ENCODE results near the gene GNAT1. TPM values are rescaled to one million over a fixed set of nuclear protein-coding genes. Genes with fewer than 3 reads are reported as not detected.

GNAT1 gene
- total RNA-seq, 1 donor from 2014 or later, result 0.12 TPM

GRCh38 chr3:50167069-50167840, 24.2 kb upstream of the GNAT1 start:
- H3K36me3 Mint-ChIP-seq (ENCODE audit: insufficient read depth), result no peaks in the 10 kb centered on the region
- H3K4me3 Mint-ChIP-seq (ENCODE audit: low read depth), result no peak overlapping the region
- peaks cover 17% of the 10 kb centered on the region for H3K4me1 Mint-ChIP-seq (ENCODE audit: low read depth)
- TF ChIP-seq CTCF (IDR thresholded peaks at IDR 0.05; ENCODE audit: unreplicated experiment), result no peak
- H3K27me3 Mint-ChIP-seq, result no peaks in the 10 kb centered on the region
- no peak for DNase-seq (ENCODE audit: low spot score, unreplicated experiment)
- peak overlapping the region; percentile 94 for H3K27ac Mint-ChIP-seq
- no peaks in the 10 kb centered on the region for H3K9me3 Mint-ChIP-seq (ENCODE audit: low read depth)

- Mint-ChIP-seq H3K4me3 (ENCODE audit: low read depth) (no peak overlapping the region), H3K27ac (peak overlapping the region; percentile 67)
- no peak for DNase-seq (ENCODE audit: low spot score, unreplicated experiment)
Observed at GRCh38 chr3:50167841-50168209, 23.6 kb upstream of the GNAT1 start.

GRCh38 chr3:50168388-50168787, 23.0 kb upstream of the GNAT1 start:
- Mint-ChIP-seq H3K9me3 (ENCODE audit: low read depth) (no peaks in the 10 kb centered on the region), H3K27ac (no peak overlapping the region)

More at GRCh38 chr3:50167841-50168209, 23.6 kb upstream of the GNAT1 start:
- Mint-ChIP-seq H3K9me3 (ENCODE audit: low read depth) (no peaks in the 10 kb centered on the region), H3K4me1 (ENCODE audit: low read depth) (peaks cover 17% of the 10 kb centered on the region), H3K36me3 (ENCODE audit: insufficient read depth) (no peaks in the 10 kb centered on the region), H3K27me3 (no peaks in the 10 kb centered on the region)
- no peak for TF ChIP-seq CTCF (IDR thresholded peaks at IDR 0.05; ENCODE audit: unreplicated experiment)

GRCh38 chr3:50168791-50169190, 22.6 kb upstream of the GNAT1 start:
- peaks cover 17% of the 10 kb centered on the region for H3K4me1 Mint-ChIP-seq (ENCODE audit: low read depth)
- peaks cover 1% of the 10 kb centered on the region for H3K36me3 Mint-ChIP-seq (ENCODE audit: insufficient read depth)
- no peak for DNase-seq (ENCODE audit: low spot score, unreplicated experiment)
- no peak overlapping the region for H3K4me3 Mint-ChIP-seq (ENCODE audit: low read depth)
- no peaks in the 10 kb centered on the region for H3K9me3 Mint-ChIP-seq (ENCODE audit: low read depth)
- no peaks in the 10 kb centered on the region for H3K27me3 Mint-ChIP-seq
- no peak overlapping the region for H3K27ac Mint-ChIP-seq
- no peak for TF ChIP-seq CTCF (IDR thresholded peaks at IDR 0.05; ENCODE audit: unreplicated experiment)

More at GRCh38 chr3:50168388-50168787, 23.0 kb upstream of the GNAT1 start:
- no peaks in the 10 kb centered on the region for H3K36me3 Mint-ChIP-seq (ENCODE audit: insufficient read depth)
- TF ChIP-seq CTCF (IDR thresholded peaks at IDR 0.05; ENCODE audit: unreplicated experiment), result no peak
- H3K27me3 Mint-ChIP-seq, result no peaks in the 10 kb centered on the region
- no peak for DNase-seq (ENCODE audit: low spot score, unreplicated experiment)
- H3K4me1 Mint-ChIP-seq (ENCODE audit: low read depth), result peaks cover 17% of the 10 kb centered on the region
- no peak overlapping the region for H3K4me3 Mint-ChIP-seq (ENCODE audit: low read depth)

- peaks cover 1% of the 10 kb centered on the region for H3K36me3 Mint-ChIP-seq (ENCODE audit: insufficient read depth)
- H3K9me3 Mint-ChIP-seq (ENCODE audit: low read depth), result no peaks in the 10 kb centered on the region
- no peak overlapping the region for H3K4me3 Mint-ChIP-seq (ENCODE audit: low read depth)
- peaks cover 17% of the 10 kb centered on the region for H3K4me1 Mint-ChIP-seq (ENCODE audit: low read depth)
- TF ChIP-seq CTCF (IDR thresholded peaks at IDR 0.05; ENCODE audit: unreplicated experiment), result no peak
- no peaks in the 10 kb centered on the region for H3K27me3 Mint-ChIP-seq
- no peak for DNase-seq (ENCODE audit: low spot score, unreplicated experiment)
- H3K27ac Mint-ChIP-seq, result no peak overlapping the region
Observed at GRCh38 chr3:50169232-50169832, 22.1 kb upstream of the GNAT1 start.

Measured in progenitor cell of endocrine pancreas (in vitro differentiated cells).